K562 (cell line): ENCODE results near the gene SCN8A. TPM values are rescaled to one million over a fixed set of nuclear protein-coding genes. Genes with fewer than 3 reads are reported as not detected.

Experiments used
- CBFA2T2 ChIP-seq: fragments of 450-650 bp; conservative IDR thresholded peaks from 2 replicates; pipeline ENCODE4 v1.6.1; 2017; ENCODE audit warnings: mild to moderate bottlenecking
- PTTG1 ChIP-seq: fragments of 450-650 bp; IDR thresholded peaks from 2 replicates; pipeline ENCODE4 v1.6.1; 2016; ENCODE audit warnings: low read depth, mild to moderate bottlenecking, missing genetic modification characterization, missing compliant biosample characterization
- SIN3B ChIP-seq: fragments of 450-650 bp; IDR thresholded peaks from 2 replicates; pipeline ENCODE4 v1.6.1; 2017; ENCODE audit warnings: low read depth, mild to moderate bottlenecking, moderate library complexity
- ZBED1 ChIP-seq: IDR thresholded peaks from 2 replicates; pipeline ENCODE4 v1.6.1; 2014
- ZNF24 ChIP-seq: fragments of 450-650 bp; IDR thresholded peaks from 2 replicates; pipeline ENCODE4 v1.6.1; 2016
- polyA plus RNA-seq, 8 experiments: library from polyadenylated mRNA; depleted of rRNA in 4 of 8; stranded (reverse) in 5 of 8; unstranded in 3 of 8; fragments of >200 nt; fragmentation: Nextera tagmentation in 2 of 8; fragmentation: Illumina TruSeq in 1 of 8; extraction: Ambion mirVana in 2 of 8; extraction: Trizol in 1 of 8; gene quantifications; 2 replicates each; pipeline versions ENCODE4 v1.2.1 to v1.2.3, GENCODE V29; 2011 to 2014; ENCODE audit warnings: inconsistent platforms in 1 of 8, missing spikeins in 1 of 8
- total RNA-seq, 7 experiments: library from RNA; depleted of rRNA in 6 of 7; stranded (reverse); fragments of >200 nt in 6 of 7; fragmentation: Illumina TruSeq in 2 of 7; extraction: Trizol in 2 of 7; gene quantifications; 2 replicates each; pipeline versions ENCODE4 v1.2.1 to v1.2.3, GENCODE V29; 2011 to 2021; ENCODE audit warnings: low replicate concordance in 1 of 7
- TF ChIP-seq, protein P1 (sequence below): fragments of 250-450 bp; sonication (Bioruptor Pico); IDR thresholded peaks from 2 replicates; pipeline ENCODE4 v1.5.0; 2020; ENCODE audit warnings: mild to moderate bottlenecking, borderline replicate concordance
- TF ChIP-seq, protein P2 (sequence below): fragments of 250-450 bp; sonication (Bioruptor Pico); IDR thresholded peaks from 2 replicates; pipeline ENCODE4 v1.8.0; 2022; ENCODE audit warnings: inconsistent platforms, mild to moderate bottlenecking, moderate library complexity, borderline replicate concordance
- TF ChIP-seq, protein P3 (sequence below): sonication (generic); formaldehyde crosslinking; IDR thresholded peaks from 2 replicates; pipeline ENCODE4 v1.8.0; 2022; ENCODE audit warnings: mild to moderate bottlenecking, missing genetic modification reagents

The SCN8A gene
- total and polyA plus RNA-seq, 9 of the 15 experiments (the other 6 are each of a cell fraction or from before 2014, with no cell fraction given): 0.03 to 0.29 (median 0.15) TPM; not detected in 1

DNA sequence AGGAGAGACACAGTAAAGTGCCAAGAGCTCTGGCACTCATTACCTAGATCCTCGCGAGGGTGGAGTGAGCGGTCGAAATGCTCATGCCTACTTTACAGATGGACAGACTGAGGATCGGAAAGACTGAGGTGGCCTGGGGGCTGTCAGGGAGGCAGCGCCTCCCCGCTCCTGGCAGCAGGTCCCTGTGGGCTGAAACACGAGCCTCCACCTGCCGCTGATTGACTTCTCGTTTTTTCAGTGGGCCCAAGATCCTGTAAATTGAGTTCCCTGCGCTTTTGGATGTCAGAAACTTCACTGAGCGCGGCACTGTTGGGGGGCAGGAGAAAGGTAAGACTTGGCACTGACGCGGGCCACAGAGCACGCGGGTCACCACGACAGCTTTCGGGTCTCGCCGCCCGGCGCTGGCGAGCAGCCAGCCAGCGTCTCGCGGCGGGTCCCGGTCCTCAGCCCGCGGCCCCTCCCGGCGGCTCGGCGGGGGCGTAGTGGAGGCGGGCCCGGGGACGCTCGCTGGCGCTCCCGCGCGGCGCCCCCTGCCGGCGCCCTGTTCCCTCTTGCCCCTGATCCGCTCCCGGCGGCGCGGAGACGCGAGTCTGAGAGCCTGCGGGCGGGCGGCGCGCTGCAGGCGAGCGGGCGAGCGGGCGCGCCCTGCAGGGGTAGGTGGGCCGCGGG, 552 bp upstream of the SCN8A start (continued):
- TF ChIP-seq, protein P1, sequence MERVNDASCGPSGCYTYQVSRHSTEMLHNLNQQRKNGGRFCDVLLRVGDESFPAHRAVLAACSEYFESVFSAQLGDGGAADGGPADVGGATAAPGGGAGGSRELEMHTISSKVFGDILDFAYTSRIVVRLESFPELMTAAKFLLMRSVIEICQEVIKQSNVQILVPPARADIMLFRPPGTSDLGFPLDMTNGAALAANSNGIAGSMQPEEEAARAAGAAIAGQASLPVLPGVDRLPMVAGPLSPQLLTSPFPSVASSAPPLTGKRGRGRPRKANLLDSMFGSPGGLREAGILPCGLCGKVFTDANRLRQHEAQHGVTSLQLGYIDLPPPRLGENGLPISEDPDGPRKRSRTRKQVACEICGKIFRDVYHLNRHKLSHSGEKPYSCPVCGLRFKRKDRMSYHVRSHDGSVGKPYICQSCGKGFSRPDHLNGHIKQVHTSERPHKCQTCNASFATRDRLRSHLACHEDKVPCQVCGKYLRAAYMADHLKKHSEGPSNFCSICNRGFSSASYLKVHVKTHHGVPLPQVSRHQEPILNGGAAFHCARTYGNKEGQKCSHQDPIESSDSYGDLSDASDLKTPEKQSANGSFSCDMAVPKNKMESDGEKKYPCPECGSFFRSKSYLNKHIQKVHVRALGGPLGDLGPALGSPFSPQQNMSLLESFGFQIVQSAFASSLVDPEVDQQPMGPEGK: no peak
- TF ChIP-seq, protein P2, sequence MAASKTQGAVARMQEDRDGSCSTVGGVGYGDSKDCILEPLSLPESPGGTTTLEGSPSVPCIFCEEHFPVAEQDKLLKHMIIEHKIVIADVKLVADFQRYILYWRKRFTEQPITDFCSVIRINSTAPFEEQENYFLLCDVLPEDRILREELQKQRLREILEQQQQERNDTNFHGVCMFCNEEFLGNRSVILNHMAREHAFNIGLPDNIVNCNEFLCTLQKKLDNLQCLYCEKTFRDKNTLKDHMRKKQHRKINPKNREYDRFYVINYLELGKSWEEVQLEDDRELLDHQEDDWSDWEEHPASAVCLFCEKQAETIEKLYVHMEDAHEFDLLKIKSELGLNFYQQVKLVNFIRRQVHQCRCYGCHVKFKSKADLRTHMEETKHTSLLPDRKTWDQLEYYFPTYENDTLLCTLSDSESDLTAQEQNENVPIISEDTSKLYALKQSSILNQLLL: no peak
- TF ChIP-seq PTTG1 (tag) (no peak), ZNF24 (no peak), ZBED1 (no peak), SIN3B (0 out of 2 replicates have a peak, but pooled peaks have one; percentile 32), CBFA2T2 (no peak)
- TF ChIP-seq, protein P3, sequence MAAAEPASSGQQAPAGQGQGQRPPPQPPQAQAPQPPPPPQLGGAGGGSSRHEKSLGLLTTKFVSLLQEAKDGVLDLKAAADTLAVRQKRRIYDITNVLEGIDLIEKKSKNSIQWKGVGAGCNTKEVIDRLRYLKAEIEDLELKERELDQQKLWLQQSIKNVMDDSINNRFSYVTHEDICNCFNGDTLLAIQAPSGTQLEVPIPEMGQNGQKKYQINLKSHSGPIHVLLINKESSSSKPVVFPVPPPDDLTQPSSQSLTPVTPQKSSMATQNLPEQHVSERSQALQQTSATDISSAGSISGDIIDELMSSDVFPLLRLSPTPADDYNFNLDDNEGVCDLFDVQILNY (CRISPR knock-in tag): no peak
